ENCODE measurements around the gene MFAP5.
"Not testable (repeated sequence)": the region's sequence is repeated elsewhere in the genome, so short reads cannot be mapped to it uniquely, and the experiment has no call there.

The MFAP5 gene

DNA sequence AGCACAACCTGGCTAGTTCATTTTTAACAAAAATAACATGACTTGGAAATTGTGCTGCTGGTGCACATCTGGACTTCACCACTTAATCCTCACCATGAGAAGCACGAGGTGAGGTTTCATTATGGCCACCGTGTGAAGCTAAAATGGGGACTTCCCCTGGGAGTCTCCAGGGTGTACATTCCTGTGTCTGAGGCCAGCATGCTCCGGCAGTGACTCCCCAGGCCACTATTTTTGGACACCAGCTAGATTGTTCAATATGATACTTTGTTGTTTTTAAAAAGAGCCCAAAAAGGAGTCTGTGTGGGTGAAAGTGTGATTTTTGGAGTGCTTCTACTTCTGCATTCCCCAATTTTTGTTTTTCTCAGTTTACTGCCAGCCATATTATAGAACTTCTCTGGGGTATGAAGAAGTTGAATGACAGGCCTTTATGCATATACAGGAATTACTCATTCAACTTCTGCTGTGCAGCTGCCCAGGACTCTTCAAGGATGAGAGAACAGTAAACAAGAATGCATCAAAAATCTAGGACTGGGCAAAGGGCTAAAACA, 33.1 kb downstream of the MFAP5 start:
- no peak for DNase-seq (ENCODE audit: low read depth in 2 of 2)

DNA sequence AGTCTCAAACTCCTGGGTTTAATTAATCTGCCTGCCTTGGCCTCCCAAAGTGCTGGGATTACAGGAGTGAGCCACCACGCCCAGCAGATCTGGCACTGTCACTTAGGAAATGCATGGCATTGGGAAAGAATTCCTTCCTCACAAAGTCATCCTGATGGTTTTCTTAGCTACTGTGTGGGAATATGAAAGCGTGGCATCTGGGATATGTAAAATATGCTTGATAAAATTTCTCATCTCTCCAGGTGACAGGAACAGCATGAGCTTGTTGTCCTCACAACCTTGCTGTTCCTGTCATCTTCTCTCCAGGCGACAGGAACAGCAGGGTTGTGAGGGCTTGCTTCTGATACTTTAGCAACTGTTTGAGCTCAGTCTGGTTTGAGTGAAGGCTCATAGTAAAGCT, 33.9 kb downstream of the MFAP5 start:
- no peak for DNase-seq (ENCODE audit: low read depth in 2 of 2)

DNA sequence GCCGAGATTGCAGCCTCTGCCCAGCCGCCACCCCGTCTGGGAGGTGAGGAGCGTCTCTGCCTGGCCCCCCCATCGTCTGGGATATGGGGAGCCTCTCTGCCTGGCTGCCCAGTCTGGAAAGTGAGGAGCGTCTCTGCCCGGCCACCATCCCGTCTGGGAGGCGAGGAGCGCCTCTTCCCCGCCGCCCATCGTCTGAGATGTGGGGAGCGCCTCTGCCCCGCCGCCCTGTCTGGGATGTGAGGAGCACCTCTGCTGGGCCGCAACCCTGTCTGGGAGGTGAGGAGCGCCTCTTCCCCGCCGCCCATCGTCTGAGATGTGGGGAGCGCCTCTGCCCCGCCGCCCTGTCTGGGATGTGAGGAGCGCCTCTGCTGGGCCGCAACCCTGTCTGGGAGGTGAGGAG, 37.9 kb downstream of the MFAP5 start:
- DNase-seq (ENCODE audit: low read depth in 2 of 2): not testable (repeated sequence)

DNA sequence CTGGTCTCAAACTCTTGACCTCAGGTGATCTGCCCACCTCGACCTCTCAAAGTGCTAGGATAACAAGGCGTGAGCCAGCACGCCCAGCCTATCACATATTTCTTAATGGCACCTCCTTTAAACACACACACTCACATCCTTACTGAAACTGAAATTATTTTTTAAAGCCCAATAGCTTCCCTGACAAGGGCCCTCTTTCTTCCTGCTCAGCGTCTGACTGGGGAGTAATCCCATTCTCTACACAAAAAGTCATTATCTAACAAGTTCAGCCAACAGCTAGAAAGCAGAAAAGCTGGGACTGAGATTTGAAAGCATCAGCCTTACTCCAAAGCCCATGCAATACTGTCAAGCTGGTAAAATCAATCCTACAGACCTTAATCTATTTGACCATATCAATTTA, 40.0 kb downstream of the MFAP5 start:
- DNase-seq (ENCODE audit: low read depth in 2 of 2): no peak

DNA sequence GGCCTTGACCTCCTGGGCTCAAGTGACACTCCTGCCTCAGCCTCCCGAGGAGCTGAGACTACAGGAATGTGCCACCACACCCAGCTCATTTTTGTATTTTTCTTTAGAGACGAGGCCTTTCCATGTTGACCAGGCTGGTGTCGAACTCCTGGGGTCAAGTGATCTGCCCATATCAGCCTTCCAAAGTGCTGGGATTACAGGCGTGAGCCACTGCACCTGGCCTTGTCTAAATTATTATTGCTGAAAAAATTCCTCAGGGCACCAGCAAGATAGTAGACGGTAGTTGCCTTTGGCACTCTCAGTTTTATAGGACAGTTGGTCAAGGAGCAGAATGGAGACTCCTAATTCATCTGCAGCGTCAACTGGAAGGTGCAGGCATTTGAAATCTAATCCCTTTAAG, 47.4 kb downstream of the MFAP5 start:
- DNase-seq (ENCODE audit: low read depth in 2 of 2): no peak

DNA sequence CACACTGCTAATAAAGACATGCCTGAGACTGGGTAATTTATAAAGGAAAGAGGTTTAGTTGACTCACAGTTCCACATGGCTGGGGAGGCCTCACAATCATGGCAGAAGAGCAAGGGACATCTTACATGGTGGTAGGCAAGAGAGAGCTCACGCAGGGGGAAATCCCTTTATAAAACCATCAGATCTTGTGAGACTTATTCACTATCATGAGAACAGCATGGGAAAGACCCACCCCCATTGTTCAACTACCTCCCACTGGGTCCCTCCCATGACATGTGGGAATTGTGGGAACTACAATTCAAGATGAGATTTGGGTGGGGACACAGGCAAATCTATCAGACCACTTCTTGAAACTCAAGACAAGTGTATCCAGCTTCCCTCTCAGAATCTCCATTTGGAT, 48.7 kb downstream of the MFAP5 start:
- not testable (repeated sequence) for DNase-seq (ENCODE audit: low read depth in 2 of 2)

DNA sequence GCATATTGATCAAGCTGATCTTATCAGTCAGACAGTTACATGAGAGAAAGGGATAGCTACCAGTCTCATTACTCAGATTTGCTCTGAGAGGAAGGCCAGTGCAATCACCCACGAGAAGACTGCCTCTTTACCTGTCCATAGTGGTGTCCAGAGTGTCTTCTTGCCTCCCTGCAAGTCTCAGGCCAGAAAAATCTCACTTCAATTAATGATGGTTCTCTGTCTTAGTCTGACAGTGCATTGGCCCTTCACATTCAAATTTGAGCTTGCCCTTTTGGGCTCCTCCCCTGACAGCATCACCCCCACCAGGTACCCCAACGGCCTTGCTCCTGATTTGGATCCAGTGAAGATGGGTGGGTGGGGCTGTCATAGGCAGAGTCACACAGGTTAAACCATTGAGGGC, 50.0 kb downstream of the MFAP5 start, which contains the start of gene AICDA:
AICDA (minus strand) TSS at position 231 of the 400 bp plus-strand sequence; CDS start at position 139, 92 bp downstream.
- no peak for DNase-seq (ENCODE audit: low read depth in 2 of 2)

DNA sequence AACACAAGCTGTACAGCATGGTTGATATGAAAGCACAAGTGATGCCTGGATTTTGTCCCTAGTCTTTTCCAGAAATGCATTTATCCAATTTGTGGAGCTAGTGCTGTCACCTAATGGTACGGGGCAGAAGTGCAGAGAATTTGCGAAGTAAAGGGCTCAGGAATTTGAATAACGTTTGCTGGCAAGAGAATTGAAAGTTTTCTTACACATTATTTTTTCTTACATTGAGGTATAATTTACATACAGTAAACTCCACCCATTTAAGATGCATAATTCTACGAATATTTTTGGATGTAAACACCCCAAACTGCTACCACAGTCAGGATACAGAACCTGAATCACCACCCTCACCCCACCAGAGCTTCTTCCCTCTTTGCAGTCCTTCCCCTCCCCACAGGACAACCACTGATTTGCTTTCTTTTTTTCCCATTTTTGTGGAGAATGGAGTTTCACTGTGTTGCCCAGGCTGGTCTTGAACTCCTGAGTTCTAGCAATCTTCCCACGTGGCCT, 53.5 kb downstream of the MFAP5 start:
- no peak for DNase-seq (ENCODE audit: low read depth in 2 of 2)

DNA sequence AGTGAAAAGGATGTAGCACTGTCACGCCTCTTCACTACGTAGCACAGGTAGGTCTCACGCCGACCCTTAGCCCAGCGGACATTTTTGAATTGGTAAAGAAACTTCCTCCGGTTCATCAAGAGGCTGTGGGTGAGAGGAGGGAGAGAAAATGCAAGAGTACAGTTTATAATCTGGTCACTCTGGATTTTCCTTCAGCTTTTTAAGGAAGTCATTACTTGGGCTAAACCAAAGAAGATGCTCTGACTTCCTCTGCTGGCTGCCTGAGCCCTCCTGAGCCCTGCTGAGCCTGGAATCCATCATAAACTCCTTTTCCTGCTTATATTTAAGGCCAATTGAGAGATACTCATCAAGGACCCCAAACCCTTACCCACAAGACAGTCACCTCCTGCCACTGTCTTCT, 55.7 kb downstream of the MFAP5 start:
- DNase-seq (ENCODE audit: low read depth in 2 of 2): no peak

DNA sequence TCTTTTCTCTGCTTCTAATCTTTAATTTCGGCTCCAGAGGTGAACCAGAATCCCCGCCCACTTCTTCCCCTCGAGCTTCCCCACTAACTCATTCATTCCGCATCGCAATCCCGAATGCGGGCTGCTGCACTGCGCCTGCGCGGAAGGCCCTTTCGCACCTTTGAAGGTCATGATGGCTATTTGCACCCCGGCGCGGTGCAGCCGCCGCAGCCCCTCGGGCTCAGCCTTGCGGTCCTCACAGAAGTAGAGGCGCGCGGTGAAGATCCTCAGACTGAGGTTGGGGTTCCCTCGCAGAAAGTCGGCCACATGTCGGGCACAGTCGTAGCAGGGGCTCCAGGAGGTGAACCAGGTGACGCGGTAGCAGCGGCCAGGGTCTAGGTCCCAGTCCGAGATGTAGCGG, 57.6 kb downstream of the MFAP5 start:
- DNase-seq (ENCODE audit: low read depth in 2 of 2): no peak

DNA sequence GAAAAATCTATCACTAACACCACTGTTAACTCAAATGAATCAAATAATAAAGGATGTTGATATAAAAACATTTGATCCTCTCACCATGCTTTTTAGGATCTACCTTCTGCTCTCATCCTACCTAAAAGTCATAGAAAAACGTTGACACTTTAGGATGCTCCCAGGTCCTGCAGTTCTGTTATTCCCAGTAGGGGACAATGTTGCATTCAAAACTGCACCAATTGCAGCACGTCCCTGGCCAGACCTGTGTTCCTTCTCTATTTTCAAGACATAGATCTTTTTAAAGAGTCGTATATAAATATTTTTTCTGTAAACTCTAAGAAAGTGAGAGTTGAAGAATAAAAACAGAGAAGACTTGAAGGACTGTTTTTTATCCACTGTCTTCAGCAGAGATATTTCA, 58.8 kb downstream of the MFAP5 start:
- no peak for DNase-seq (ENCODE audit: low read depth in 2 of 2)

DNA sequence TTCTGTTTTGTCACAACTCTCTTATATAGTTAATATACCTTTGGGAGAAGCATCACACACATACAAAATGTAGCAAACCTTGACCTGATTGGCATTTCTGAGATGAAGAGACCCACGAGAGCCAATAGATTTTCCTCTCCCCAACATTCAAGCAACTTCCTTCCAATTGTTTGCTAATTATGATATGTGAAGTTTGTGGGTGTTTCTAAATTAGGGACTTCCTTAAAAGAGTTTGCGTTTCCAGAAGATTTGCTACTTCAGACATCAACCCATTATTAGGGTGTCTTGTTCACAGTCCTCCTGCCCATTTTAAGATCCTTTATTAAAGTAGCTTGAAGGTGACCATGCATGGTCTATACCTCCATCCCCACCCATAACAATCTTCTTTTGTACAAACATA, 59.3 kb downstream of the MFAP5 start:
- no peak for DNase-seq (ENCODE audit: low read depth in 2 of 2)

DNA sequence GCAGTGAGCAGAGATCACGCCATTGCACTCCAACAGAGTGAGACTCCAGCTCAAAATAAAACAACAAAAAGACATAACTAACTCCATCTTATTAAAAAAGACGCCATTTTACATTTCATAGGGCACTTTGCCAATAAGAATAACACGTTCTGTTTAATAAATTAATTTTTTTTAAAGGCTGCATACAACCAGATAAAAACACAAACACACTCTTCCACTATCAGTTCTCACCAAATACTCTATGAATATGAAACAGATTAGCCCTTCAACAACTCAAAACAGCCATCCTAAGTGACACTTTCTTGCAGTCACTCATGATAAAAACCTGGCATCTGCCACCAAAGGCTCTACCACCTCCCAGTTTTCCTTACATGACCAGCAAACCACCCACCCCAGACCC, 66.1 kb downstream of the MFAP5 start:
- no peak for DNase-seq (ENCODE audit: low read depth in 2 of 2)

Data from stimulated activated CD8-positive, alpha-beta memory T cell treated with anti-CD3 and anti-CD28 coated beads, Interleukin-2, amount 100 ng/mL, for 1 hour (primary cell).